HG02763 (cell line): ENCODE results near the gene LDHAL6B.

Source experiments
- ATAC-seq: cut with Tn5 transposase; IDR thresholded peaks from one replicate; pipeline ENCODE4 v1.9.1; 2021; ENCODE audit warnings: mild to moderate bottlenecking, moderate library complexity; ENCODE audit not compliant: unreplicated experiment

LDHAL6B gene

DNA sequence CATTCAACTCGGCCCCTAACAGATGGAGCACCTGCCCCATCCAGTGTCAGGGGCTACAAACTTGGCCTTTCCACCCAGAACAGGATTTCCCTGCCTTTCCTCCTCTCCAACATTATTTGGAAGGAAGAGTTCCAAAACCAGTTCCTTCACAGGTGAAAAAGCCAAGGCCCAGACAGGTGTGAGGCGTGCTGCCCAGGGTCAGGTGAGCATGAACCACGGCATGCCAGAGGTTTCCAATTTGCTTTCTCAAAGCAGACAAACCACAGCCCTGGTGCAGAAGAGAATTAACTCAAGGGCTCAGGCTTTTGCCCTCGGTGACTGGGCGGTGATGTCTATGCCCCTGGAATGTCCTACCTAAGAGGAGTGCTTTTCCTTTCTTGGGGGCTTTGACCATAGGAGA lies 43.2 kb downstream of the LDHAL6B start:
- ATAC-seq, result no peak

DNA sequence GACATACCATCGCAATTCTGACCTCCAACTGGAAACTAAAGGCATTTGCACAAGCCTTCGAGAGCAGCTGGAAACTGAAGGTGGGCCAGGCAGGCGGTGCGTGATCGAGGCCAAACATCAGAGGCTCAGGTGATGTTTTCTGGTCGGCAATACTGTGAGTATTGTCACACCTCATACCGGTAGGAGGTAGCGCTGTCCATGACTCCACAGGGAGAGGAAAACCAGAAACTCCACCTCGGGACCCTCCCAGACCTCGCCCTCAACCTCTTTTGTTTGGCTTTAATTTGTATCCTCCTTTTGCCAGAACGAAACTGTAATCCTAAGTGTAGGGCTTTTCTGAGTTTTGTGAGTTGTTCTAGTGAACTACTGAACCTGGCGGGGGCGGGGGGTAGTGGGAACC lies 43.6 kb downstream of the LDHAL6B start:
- no peak for ATAC-seq

DNA sequence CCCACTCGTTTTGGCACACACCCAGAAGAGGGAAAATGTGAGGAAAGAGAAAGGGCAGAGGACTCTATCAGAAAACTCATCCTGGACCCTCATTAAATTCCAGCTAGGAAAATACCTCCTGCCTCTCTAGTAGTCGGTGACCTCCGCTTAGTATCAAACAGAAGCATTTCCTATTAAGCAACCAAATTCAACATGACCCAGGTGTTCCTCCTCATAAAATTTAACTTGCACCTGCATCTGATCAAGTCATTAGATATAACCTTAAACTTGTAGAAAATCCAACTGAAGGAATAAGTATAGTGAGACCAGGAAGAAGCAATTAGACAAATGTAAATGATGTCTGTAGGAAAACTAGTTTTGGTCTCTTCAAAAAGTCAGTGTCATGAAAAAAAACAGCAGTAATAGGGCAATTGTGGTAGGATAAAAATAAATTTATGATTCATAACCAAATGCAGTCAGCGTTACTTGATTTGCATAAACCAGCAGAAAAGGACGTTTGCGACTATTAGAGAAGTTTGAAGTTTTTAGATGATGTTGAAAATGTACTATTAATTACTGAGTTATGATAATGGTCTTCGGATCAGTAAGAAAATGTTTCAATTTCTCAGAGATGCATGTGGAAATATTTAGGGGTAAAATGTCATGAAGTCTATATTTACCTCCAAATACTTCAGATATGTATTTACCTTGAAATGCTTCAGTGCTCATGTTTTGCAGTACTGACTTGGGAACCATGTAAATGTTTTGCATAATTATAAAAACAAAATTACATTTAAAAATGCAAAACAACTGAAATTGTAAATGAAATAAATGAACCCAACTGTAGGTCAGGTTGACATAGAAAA lies 44.6 kb downstream of the LDHAL6B start:
- ATAC-seq, result peak; percentile 56

DNA sequence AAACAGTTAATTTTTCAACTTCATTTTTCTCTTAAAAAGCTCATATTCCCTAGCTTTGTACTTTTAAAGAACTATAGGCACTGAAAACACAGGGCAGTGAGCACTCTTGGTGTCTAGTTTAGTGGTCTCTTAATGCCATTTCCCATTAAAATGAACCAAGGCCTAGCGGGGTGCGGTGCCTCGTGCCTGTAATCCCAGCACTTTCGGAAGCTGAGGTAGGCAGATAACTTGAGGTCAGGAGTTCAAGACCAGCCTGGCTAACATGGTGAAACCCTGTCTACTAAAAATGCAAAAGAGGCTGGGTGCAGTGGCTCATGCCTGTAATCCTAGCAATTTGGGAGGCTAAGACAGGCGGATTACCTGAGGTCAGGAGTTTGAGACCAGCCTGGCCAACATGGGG lies 45.5 kb downstream of the LDHAL6B start:
- ATAC-seq, result no peak

DNA sequence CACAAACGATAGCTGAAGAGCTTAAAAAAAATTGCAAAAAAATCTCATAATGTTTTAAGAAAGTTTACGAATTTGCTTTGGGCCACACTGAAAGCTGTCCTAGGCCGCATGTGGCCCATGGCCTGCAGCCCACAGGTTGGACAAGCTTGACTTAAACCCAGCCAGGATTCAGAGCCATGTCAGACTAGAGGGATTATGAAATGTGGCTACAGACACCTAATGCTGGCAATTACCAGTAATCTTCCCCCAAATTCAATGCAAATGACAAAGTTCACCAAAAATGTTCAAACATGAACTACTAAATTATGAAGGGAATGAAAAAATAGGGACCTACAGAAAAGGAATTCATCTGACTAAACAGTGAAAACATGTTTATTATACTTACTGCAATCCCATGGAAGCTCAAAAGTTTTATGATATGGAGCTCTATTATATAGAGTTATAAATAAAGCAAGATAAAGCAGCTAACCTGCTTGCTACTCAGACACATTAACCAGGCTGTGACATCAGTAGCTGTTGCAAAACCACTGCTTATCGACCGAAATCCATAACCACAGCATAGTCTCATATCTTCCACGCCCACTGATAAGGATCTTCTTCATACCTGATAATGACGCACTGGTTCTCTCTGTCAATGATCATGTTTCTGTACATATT lies 49.2 kb downstream of the LDHAL6B start:
- no peak for ATAC-seq

DNA sequence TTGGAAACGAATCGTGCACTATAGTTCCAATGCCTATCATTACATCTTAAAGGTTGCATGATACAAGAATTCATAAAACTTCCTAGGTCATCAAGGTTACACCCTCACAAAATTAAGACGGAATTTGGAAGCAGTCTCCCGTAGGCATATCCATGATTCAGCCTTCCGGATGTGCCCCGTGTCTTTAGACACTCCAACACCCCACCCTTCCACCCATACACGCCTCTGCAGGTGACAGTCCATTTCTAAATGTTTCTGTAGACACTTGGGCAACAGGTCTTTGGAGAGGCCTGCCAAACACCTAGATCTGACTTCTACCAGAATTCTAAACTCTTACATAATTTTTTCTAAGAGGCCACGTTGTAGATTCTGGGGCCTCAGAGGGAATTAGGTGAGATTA lies 49.8 kb downstream of the LDHAL6B start:
- ATAC-seq, result no peak

DNA sequence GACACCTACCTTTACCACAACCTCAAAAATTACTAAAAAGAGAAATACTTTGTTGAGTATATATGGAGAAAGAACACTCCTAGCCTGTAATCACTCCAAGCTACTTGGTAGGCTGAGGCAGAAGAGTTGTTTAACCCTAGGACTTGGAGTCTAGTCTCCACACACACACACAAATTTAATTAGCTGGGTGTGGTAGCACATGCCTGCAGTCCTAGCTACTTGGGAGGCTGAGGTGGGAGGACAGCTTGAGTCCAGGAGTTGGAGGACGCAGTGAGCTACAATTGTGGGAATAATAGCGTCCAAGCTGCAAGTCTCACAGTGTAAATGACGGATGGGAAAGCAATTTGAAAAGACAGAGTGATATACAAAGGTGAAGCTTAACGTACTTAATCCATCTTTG lies 50.5 kb downstream of the LDHAL6B start:
- no peak for ATAC-seq
